GM19372 (cell line): Measurements from ENCODE around the gene CAMK2A.

ENCODE experiments used
- ATAC-seq: cut with Tn5 transposase; IDR thresholded peaks from one replicate; pipeline ENCODE4 v1.9.1; 2021; ENCODE audit warnings: mild to moderate bottlenecking, low read depth, moderate library complexity; ENCODE audit not compliant: unreplicated experiment

The CAMK2A gene

GRCh38 chr5:150317048-150318003 lies 27.8 kb upstream of the CAMK2A start:
- ATAC-seq: no peak

- no peak for ATAC-seq
These were observed 26.7 kb upstream of the CAMK2A start for GRCh38 chr5:150316320-150316719.

GRCh38 chr5:150315245-150315644 lies 25.7 kb upstream of the CAMK2A start:
- no peak for ATAC-seq

- ATAC-seq: no peak
These were observed 24.5 kb upstream of the CAMK2A start for GRCh38 chr5:150313921-150314716.

- ATAC-seq: no peak
These were observed 23.9 kb upstream of the CAMK2A start for GRCh38 chr5:150313501-150313900.

- no peak for ATAC-seq
These were observed 22.9 kb upstream of the CAMK2A start for GRCh38 chr5:150312518-150312917.

GRCh38 chr5:150311015-150311692 lies 21.6 kb upstream of the CAMK2A start:
- no peak for ATAC-seq

GRCh38 chr5:150310246-150310645 lies 20.7 kb upstream of the CAMK2A start:
- no peak for ATAC-seq

- ATAC-seq: no peak
These were observed 20.3 kb upstream of the CAMK2A start for GRCh38 chr5:150309886-150310239.

GRCh38 chr5:150309101-150309885 lies 19.7 kb upstream of the CAMK2A start:
- ATAC-seq: no peak

- no peak for ATAC-seq
These were observed 18.2 kb upstream of the CAMK2A start for GRCh38 chr5:150307617-150308426.

GRCh38 chr5:150306775-150307174 lies 17.2 kb upstream of the CAMK2A start:
- ATAC-seq: no peak

GRCh38 chr5:150305557-150305956 lies 16.0 kb upstream of the CAMK2A start:
- ATAC-seq: no peak

- ATAC-seq: no peak
These were observed 15.5 kb upstream of the CAMK2A start for GRCh38 chr5:150305095-150305494.

GRCh38 chr5:150304481-150305081 lies 15.0 kb upstream of the CAMK2A start:
- no peak for ATAC-seq

- ATAC-seq: no peak
These were observed 14.2 kb upstream of the CAMK2A start for GRCh38 chr5:150303660-150304386.

- ATAC-seq: no peak
These were observed 13.6 kb upstream of the CAMK2A start for GRCh38 chr5:150303070-150303615.
